ENCODE measurements around the gene MRPL53.
"Not testable (repeated sequence)": the region's sequence is repeated elsewhere in the genome, so short reads cannot be mapped to it uniquely, and the experiment has no call there.

The MRPL53 gene

GRCh38 chr2:74447230-74447999, 25.1 kb downstream of the MRPL53 start:
- DNase-seq: no peak

- DNase-seq: no peak
Observed at GRCh38 chr2:74444498-74445318, 27.8 kb downstream of the MRPL53 start.

DNA sequence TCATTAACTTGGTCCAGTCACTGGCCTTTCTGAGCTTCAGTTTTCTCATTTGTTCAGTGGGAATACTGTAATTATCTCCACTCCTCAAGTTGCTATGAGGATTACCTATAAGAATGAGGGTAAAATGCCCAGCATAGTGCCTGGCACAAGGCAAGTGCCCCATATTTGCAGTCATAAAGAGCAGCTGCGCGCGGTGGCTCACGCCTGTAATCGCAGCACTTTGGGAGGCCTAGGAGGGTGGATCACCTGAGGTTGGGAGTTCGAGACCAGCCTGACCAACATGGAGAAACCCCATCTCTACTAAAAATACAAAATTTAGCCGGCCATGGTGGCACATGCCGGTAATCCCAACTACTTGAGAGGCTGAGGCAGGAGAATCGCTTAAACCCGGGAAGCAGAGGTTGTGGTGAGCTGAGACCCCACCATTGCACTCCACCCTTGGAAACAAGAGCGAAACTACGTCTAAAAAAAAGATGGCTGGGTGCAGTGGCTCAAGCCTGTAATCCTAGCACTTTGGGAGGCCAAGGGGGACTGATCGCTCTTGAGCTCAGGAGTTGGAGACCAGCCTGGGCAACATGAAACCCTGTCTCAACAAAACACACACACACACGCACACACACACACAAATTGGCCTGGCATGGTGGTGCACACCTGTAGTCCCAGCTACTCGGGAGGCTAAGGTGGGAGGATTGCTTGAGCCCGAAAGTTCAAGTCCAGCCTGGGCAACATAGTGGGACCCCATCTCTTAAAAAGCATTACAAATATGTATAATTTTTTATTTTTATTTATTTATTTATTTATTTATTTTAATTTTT, 29.8 kb downstream of the MRPL53 start:
- DNase-seq: not testable (repeated sequence)

- no peak for DNase-seq
Observed at GRCh38 chr2:74441690-74442482, 30.6 kb downstream of the MRPL53 start, which contains the start of gene RTKN. Gene RTKN, minus strand, starts transcription at chr2:74441937. Its CDS starts 121 bp downstream, at chr2:74441816.

DNA sequence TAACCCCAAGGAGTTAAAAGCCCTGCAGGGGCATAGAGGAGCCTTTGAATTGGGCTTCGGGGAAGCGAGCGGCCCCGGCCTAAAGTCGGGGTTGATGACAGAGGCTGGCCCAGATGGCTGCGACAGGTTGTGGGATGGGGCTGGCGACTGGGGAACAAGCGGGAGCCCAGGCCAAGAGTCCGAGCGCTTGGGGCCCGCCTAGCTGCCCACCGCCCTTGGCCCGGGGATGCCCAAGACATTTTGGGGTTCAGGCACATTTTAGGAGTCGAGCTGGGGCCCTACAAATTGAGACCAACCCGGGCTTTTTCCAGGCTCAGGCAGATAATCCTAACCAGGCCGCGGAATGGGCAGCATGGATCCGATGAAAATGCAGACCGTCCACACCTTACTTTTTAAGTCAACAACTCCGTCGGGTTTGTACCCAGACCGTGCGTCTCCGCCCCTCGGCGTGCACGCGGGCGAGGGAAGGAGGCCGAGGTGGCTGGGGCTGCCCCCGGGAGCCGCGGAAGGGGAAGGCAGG, 31.2 kb downstream of the MRPL53 start:
- no peak for DNase-seq

- peak; percentile 80 for DNase-seq
Observed at GRCh38 chr2:74440378-74441169, 31.9 kb downstream of the MRPL53 start.

DNA sequence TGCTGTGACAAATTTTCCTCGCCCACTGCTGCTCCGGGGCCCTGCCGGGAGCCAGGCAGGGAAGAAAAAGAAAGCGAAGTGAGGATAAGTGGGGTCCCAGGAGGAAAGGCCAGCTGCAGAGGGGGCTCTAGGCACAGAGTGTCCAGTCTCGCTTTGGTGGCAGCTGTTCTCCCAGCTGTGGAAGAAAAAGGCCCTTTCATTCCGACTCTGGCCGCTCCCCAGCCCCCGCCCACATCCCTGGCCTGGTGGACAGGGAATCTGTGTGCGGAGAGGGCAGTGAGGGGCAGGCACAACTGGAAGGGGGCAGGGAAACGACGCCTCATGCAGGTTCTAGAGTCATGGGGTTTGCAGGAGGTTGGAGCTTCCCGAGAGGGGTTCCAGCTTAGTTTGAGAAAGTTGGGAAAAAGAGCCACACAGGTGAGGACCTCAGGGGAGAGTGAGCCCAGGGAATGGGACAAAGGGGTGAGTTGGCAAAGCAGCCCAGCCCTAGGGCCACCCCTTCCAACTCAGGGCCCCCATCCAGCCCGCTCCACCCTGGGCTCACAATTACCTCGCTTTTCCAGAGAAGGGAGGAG, 32.6 kb downstream of the MRPL53 start:
- DNase-seq: peak; percentile 51

GRCh38 chr2:74439373-74439772, 33.1 kb downstream of the MRPL53 start:
- no peak for DNase-seq

- DNase-seq: no peak
Observed at GRCh38 chr2:74438248-74438647, 34.2 kb downstream of the MRPL53 start.

- no peak for DNase-seq
Observed at GRCh38 chr2:74436848-74437695, 35.4 kb downstream of the MRPL53 start.

GRCh38 chr2:74436111-74436805, 36.2 kb downstream of the MRPL53 start:
- DNase-seq: no peak

GRCh38 chr2:74430502-74430901, 42.0 kb downstream of the MRPL53 start:
- no peak for DNase-seq

DNA sequence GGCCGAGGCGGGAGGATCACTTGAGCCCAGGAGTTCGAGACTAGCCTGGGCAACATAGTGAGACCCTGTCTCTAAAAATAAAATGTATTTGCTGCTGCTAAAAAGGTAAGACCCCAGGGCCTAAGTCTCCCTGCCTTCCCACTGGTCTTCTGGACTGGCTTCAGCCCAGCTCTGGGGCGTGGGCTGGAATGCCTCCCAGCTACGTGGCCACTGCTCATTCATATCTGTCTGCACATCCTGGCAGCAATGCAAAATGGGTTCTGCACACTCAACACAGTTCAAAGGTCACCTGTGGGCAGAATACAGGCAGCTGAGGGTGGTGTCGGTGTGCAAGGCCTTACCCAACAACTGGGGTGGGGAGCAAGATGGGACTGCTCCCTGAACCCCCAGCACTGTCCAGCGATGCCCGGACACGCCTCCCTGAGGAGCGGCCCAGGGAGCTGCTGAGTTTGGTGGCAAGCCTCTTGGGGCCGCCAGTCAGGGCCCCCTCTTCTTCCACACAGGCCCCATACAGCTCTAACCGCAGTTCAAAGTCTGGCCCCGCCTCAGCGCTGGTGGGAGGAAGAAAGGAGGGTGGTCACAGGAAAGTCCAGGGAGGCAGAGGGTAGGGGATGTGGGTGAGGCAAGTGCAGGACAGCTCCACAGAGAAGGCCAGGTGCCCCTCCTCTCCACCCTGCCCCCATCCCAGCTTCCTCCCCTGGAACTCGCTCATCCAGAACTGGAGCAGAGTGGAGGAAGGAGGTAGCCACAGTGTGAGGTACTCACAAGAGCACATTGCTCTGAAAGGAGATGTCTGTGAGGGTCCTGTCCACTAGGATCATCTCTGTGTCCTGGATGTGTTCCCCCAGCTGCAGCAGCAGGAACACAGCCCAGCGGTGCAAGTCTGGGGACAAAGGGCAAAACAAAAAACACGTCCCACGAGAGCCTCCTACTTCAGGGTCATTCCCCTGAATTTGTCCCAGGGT, 42.7 kb downstream of the MRPL53 start:
- DNase-seq: no peak

DNA sequence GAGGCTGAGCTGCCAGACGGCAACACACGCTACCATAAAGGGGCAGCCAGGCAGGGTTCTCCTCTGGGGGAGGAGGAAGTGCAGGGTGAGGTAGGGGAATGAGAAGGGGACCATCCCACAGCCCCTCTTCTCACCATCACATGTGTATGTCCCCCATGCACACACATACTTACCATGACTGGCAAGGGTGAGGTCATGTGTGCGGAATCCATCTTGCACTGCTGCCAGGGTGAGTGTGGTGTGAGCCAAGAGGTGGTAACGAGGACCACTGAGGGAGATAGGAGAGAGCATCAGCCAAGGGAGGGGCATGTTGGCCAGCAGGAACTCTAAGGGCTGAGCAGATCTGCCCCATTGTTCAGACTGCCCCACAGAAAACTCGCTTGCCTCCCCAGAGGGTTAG, 43.8 kb downstream of the MRPL53 start:
- DNase-seq: no peak

DNA sequence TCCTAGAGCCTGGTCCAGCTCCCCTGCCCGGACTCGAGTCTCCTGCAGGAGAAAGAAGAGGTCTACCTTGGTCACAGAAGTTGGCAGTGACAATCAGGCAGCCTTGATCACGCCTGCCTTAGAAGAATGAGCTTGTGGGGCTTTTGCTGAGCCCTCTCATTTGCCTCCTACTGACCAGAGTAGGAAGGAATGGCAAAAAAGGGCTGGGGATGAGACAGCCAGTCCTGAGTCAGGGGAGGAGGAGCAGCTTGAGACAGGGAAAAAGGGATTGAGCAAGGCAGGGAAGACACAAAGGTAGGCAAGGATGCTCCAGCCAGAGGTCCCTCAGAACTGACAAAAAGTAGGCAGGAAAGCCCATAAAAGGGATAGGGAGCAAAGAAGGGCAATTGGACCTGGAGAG, 44.9 kb downstream of the MRPL53 start:
- DNase-seq: no peak

DNA sequence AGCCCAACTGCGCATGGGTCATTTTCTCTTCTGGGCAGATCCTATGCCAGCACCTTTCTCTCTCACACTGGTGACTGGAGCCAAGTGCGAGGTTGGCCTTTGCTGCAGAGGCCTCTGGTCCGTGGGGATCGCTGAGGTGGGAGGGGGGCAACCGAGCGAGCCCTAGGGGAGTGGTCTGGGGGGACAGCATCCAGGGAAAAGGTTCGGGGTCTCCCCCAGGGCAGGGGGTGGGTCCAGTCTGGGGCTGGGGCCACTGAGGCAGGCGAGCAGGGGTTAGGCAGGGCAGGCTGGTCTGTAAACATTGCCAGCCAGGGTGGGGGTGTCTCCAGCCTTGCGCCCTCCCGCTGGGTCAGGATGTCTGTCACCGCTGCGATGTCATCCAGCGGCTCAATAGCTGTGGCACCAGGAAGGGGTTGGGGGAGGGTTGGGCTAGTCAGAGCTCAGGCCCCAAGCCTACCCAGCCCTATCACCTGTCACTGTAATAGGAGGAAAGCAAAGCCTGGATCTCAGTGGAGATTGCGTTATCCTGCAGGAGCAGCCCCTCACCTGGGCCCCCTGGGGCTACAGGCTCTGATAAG, 46.2 kb downstream of the MRPL53 start:
- DNase-seq: no peak

DNA sequence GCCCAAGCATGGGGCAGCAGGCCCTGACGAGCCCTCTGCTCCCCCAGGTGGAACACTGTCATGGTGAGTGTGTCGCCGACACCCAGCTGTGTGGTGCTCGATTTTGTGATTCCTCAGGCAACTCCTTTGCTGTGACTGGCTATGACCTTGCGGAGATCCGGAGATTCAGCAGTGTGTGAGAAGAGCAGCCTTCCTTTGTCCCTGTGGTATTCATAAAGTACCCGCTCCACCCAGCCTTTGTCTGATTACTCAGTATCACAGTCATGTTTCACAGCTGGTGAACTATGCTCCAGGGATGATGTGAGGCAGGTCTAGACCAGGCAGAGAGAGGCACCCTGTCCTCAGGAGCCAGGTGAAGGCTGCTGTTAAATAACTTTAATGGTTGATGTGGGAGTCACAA, 47.0 kb downstream of the MRPL53 start:
- no peak for DNase-seq

- no peak for DNase-seq
Observed at GRCh38 chr2:74424995-74425406, 47.5 kb downstream of the MRPL53 start.
